Motor neuron (in vitro differentiated cells): ENCODE results near the gene JPH3. TPM values are rescaled to one million over a fixed set of nuclear protein-coding genes. Genes with fewer than 3 reads are reported as not detected.

Source experiments
- ATAC-seq, 8 experiments: fragments of 200-7000 bp; cut with Tn5 transposase; replicated peaks in 6 of 8; 2 replicates each; pipeline ENCODE4 v1.8.0; 2021; ENCODE audit warnings: mild to moderate bottlenecking in 8 of 8, moderate library complexity in 8 of 8
- H3K27ac ChIP-seq, 2 donors: fragments of 250-450 bp; sonication (Bioruptor Pico); 2 replicates each; pipeline ENCODE4 v1.9.0; 2021; ENCODE audit warnings: antibody characterized with exemption in 2 of 2, mild to moderate bottlenecking in 2 of 2, moderate library complexity in 1 of 2
- H3K4me1 ChIP-seq, 2 donors: fragments of 250-450 bp; sonication (Bioruptor Pico); replicated peaks in 1 of 2; 2 replicates each; pipeline ENCODE4 v1.6.1; 2021; ENCODE audit warnings: antibody characterized with exemption in 2 of 2, mild to moderate bottlenecking in 2 of 2, moderate library complexity in 1 of 2
- H3K4me3 ChIP-seq, 5 donors: fragments of 250-450 bp; sonication (Bioruptor Pico); 2 replicates each; pipeline ENCODE4 v1.9.0; 2021; ENCODE audit warnings: antibody characterized with exemption in 5 of 5, mild to moderate bottlenecking in 5 of 5, moderate library complexity in 4 of 5
- WGBS, 10 experiments: fragments of 450-650 bp; shearing (Covaris generic); methylation state at CpG; one replicate each; pipeline ENCODE4 v1.0.0; 2022; 5-methylcytosine and 5-hydroxymethylcytosine counted together
- in situ Hi-C, 9 experiments: fragments of 400-800 bp; cut with MboI; loops; one replicate each; pipeline ENCODE4 v1.15.0; 2021; ENCODE audit warnings: low sequenced_read_pairs in 9 of 9, low pct_unique_long_range_greater_than_20kb in 2 of 9; ENCODE audit not compliant: unreplicated experiment in 9 of 9
- total RNA-seq, 8 experiments: library from RNA; unstranded; fragments of 300-600 nt; gene quantifications; 2 replicates each; pipeline versions ENCODE4 v1.2.3 to v1.2.4, GENCODE V29; 2022

The JPH3 gene
- total RNA-seq, 8 experiments from 2014 or later: 0.51 to 23.5 (median 12.8) TPM

DNA sequence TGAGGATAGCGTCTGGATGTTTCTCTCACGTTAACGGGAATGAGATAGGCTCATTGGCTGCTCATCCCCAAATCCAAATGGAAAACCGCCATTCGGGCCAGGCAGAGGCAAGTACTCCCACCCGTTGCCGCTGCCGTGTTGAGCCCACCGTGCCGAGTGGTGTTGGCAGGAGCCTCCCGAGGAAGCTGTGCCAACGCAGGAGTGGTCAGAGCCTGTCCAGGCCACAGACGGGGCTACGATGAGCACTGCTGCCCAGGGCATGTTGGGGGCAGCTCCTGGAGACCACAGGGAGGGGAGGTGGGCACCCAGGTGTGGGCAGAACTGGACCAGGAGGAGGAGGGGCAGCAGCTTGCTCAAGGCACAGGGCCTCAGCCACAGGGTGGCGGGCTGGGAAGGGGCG is 91.5 kb downstream of the JPH3 start:
- in situ Hi-C loops: no loop called here
- no peak for ATAC-seq
- Histone ChIP-seq H3K4me3 (no peak overlapping the region), H3K4me1 (no peaks in the 10 kb centered on the region), H3K27ac (no peak overlapping the region)
- 79 to 100% (median 100%) methylated on average over 1 to 9 of the region's 16 CpGs; no CpG with 5 or more reads in 5 of the 10 experiments for WGBS, 10 experiments

DNA sequence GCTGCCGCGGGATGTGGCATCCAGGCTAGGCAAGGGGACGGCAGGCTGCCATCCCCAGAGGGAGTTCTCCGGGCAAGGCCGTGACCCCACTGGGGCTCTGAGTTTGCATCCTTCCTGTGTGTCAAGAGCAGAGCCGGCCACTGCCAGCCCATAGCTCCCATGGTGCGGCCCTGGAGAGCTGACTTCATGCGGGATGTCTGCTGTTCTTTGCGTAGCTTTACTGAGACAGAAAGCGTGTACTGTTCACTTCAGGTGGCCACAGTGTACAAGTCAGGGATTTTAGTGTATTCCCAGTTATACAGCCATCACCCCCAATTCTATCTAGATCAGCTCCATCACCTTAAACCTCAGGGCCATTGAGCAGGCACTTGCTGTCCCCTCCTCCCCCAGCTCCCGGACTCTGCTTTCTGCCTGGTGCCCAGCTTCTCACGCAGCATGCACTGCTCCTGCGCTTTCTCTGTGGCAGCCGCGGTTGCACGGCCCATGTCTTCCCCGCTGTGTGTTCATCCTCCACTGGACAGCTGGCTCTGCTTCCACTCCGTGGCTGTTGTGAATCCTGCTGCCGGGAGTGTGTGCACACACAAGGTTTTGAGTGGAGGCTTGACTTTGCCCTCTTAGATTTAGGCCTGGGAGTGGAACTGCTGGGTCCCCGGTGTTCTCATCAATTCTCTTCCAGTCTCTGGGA is 92.3 kb downstream of the JPH3 start:
- in situ Hi-C loops: no loop called here
- ATAC-seq: no peak
- H3K27ac ChIP-seq: no peak overlapping the region
- no peak overlapping the region for H3K4me3 ChIP-seq
- WGBS, 10 experiments: 87 to 100% (median 90%) methylated on average over 1 to 10 of the region's 20 CpGs; no CpG with 5 or more reads in 3 of the 10 experiments
- H3K4me1 ChIP-seq: no peaks in the 10 kb centered on the region

DNA sequence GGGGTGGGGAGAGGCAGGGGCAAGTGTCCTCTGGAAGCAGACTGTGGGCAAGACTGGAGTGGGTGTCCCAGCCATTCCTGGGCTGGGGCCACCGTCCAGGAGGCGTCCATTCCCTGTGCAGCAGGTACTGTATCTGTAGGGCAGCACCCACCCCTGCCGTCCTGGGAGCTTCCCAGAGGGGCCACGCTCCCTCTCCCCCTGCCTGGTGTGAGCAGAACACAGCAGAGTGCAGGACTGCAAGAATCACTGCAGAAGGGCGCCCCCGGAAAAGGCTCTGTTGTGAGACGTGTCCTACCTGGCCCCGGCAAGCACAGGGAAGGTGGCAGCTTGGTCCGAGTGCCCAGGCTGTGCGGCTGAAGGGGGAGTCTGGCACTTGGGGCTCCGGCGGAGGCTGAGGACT is 93.2 kb downstream of the JPH3 start:
- no peak overlapping the region for H3K27ac ChIP-seq
- in situ Hi-C loops: no loop called here
- no peak overlapping the region for H3K4me3 ChIP-seq
- 90 to 100% (median 100%) methylated on average over 1 to 8 of the region's 12 CpGs; no CpG with 5 or more reads in 6 of the 10 experiments for WGBS, 10 experiments
- ATAC-seq: no peak
- H3K4me1 ChIP-seq: no peaks in the 10 kb centered on the region

DNA sequence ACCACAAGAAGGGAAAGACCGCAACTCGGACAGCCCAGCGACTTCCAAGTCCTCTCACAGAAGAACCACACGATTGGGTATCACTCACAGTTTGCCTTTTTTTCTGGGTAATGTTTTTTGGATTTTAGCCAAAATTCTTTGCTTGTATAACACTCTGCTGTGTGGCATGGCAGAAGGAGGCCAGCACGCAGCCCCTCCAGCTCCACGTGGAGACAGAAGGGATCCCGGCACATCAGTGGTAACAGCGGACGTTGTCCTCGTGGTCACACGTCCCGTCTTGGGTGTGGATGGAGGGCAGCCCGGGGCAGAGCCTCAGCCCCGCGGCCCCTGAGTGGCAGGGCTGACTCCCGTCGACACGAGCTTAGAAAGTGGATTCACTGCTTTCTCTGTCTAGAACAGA is 94.4 kb downstream of the JPH3 start:
- in situ Hi-C loops: no loop called here
- 76 to 100% (median 92%) methylated on average over 1 to 15 of the region's 18 CpGs; no CpG with 5 or more reads in 2 of the 10 experiments for WGBS, 10 experiments
- no peak overlapping the region for H3K27ac ChIP-seq
- no peak overlapping the region for H3K4me3 ChIP-seq
- no peaks in the 10 kb centered on the region for H3K4me1 ChIP-seq
- ATAC-seq: no peak

DNA sequence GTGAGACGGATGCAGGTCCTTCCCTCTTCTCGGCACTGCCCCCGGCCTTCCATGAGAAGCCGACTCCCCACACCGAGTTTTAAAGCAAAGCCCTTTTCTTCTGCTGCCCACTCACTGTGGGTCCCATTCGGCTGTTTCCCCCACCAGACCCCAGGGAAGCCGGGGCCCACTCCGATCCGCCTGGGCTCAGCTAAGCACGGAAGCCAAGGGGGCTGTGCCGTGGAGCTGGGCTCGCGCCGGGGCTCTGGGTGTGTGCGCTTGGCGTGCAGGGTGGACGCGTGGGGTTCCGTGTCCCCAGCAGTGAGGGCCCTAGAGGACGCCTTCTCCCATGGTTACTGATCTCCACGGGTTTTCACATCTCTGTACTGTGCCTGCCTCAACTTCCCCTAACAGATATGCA is 94.9 kb downstream of the JPH3 start:
- in situ Hi-C loops: no loop called here

DNA sequence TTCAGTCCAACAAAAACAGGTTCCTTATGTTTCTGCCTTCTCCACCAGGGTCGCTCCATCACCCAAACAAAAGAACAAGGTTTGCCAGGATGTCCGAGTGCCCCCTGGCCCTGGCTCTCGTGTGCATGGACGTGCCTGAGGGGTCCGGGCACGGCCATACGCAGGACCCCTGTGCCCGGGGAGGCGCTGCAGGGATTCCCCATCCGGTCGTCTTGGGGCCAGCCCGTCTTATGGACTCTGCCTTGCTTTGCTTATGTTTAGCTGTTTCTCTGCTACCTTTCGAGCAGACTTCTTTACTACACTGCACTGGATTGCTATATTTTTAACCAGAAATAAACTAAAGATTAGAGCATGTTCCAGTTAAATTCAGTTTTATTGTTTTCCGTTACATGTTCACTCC is 95.5 kb downstream of the JPH3 start:
- in situ Hi-C loops: no loop called here
- no peak overlapping the region for H3K27ac ChIP-seq
- WGBS, 10 experiments: 70 to 100% (median 93%) methylated on average over 1 to 6 of the region's 14 CpGs; no CpG with 5 or more reads in 2 of the 10 experiments
- ATAC-seq: no peak
- H3K4me1 ChIP-seq: peaks cover 0 to 5% of the 10 kb centered on the region in 2 donors
- H3K4me3 ChIP-seq: no peak overlapping the region

More for the DNA sequence above, 94.9 kb downstream of the JPH3 start:
- Histone ChIP-seq H3K27ac (no peak overlapping the region), H3K4me3 (no peak overlapping the region), H3K4me1 (peaks cover 0 to 1% of the 10 kb centered on the region in 2 donors)
- ATAC-seq: no peak
- 84 to 100% (median 95%) methylated on average over 1 to 8 of the region's 21 CpGs; no CpG with 5 or more reads in 5 of the 10 experiments for WGBS, 10 experiments

DNA sequence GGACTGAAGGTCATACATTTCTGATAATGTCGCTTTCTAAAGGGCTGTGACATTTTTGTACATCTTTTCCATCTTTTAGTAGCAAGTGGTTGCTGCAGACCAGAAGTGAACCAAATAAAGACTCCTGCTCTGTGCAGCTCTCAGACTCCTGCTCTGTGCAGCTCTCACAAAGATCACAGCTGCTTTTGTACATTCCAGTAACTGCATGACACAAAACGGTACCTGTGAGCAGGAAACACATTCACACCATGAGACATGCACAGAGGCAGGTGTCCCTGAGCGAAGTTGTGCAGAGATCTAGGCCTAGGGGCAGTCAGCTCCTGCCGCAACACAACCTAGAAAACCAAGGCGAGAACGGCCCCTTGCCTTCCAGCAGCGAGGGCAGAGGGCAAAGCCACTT is 95.9 kb downstream of the JPH3 start:
- in situ Hi-C loops: no loop called here
- Histone ChIP-seq H3K27ac (no peak overlapping the region), H3K4me3 (no peak overlapping the region), H3K4me1 (peaks cover 0 to 5% of the 10 kb centered on the region in 2 donors)
- no peak for ATAC-seq
- WGBS, 10 experiments: 80 to 100% (median 100%) methylated on average over 1 to 2 of the region's 7 CpGs; no CpG with 5 or more reads in 3 of the 10 experiments

DNA sequence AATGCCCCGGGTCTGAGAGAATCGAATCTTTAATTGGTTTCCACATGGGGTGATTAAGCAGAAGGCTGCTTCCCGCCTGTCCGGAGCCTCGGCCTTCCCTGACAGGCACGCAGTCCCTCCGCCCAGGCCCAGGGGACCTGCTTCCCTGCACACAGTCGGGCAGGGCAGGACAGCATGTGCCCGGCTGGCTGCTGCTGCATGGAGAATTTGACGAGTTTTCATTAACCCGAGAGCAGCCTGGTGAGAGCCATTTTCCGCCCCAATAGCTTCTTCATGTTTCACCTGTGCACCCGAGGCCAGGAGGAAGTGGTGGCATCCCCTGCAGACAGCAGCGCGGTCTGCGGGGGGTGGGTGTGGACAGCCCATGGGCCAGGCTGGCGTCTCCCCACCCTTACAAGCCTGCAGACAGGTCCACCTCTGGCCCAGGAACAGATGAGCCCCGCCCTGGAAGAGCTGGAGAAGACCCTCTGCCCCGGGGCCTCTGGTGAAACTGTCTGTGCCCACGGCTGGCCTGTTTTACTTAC is 96.4 kb downstream of the JPH3 start:
- H3K4me3 ChIP-seq: no peak overlapping the region
- peak in 2 of 8 experiments; percentile 34 to 37 for ATAC-seq
- 70 to 100% (median 92%) methylated on average over 2 to 12 of the region's 20 CpGs; no CpG with 5 or more reads in 4 of the 10 experiments for WGBS, 10 experiments
- in situ Hi-C loops: no loop called here
- peaks cover 0 to 5% of the 10 kb centered on the region in 2 donors for H3K4me1 ChIP-seq
- H3K27ac ChIP-seq: no peak overlapping the region

DNA sequence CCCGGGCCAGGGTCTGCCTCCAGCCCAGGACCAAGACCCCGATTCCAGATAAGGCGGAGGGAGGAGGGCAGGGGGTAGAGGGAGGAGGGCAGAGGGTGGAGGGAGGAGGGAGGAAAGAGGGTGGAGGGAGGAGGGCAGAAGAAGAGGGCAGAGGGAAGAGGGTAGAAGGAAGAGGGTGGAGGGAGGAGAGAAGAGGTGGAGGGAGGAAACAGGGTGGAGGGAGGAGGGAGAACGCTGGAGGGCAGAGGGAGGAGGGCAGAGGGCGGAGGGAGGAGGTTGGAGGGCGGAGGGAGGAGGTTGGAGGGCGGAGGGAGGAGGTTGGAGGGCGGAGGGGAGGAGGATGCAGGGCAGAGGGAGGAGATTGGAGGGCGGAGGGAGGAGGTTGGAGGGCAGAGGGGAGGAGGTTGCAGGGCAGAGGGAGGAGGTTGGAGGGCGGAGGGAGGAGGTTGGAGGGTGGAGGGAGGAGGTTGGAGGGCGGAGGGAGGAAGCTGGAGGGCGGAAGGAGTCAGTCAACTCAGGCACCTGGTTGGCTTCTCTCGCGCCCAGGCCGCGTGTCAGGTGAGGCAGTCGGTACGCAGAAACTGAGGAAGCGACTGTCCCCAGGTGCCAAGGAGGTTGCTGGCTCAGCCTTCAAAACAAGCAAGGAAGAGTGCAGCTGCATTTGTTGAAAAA is 98.2 kb downstream of the JPH3 start:
- WGBS, 10 experiments: 60% methylated on average over 1 of the region's 19 CpGs; no CpG with 5 or more reads in 9 of the 10 experiments
- ATAC-seq: peak in 1 of 8 experiments; percentile 13
- no peak overlapping the region for H3K4me3 ChIP-seq
- peaks cover 6 to 14% of the 10 kb centered on the region in 2 donors for H3K4me1 ChIP-seq
- H3K27ac ChIP-seq: no peak overlapping the region
- in situ Hi-C loops: no loop called here

DNA sequence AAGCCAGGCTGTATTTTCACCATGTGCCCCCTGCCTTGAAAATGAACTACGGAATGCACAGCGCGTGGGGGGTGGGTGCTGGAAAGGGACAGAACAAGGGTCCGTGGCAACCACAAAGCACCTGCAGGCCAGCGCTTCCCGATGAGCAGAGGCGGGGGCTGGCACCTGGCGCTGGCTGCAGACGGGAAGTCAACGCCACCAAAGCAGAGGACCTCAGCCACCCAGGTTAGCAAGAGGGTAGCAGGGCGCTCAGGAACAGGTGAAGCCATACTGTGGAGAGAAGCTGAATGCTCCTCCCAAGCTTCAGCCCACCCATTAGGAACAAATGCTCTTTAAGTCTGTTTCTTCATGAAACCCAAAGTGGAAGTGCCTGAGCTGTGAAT is 98.8 kb downstream of the JPH3 start:
- ATAC-seq: no peak
- Histone ChIP-seq H3K4me3 (no peak overlapping the region), H3K27ac (no peak overlapping the region), H3K4me1 (peaks cover 10 to 18% of the 10 kb centered on the region in 2 donors)
- 100% methylated on average over 1 to 4 of the region's 11 CpGs; no CpG with 5 or more reads in 6 of the 10 experiments for WGBS, 10 experiments
- in situ Hi-C loops: no loop called here

DNA sequence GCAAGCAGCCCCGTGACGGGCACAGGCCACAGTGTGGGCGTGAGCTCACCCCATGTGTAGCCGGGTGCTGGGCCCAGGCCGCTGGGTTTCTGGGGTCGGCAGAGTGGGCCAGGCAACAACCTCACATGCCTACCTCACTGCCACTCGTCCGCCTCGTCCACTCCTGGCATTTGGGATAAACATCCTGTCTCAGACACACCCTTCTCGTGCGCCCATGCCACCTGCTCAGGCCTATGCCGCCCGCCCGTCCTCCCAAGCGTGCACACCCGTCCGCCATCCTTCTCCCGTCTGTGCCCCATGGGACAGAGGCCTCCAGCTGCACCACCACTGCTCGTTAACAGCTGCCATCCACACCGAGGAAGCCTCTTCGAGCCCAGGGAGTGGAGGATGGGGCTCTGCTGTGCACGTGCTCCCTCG is 99.2 kb downstream of the JPH3 start:
- no peak for ATAC-seq
- Histone ChIP-seq H3K4me1 (peaks cover 15 to 22% of the 10 kb centered on the region in 2 donors), H3K4me3 (no peak overlapping the region), H3K27ac (no peak overlapping the region)
- in situ Hi-C loops: no loop called here
- WGBS, 10 experiments: 97 to 100% (median 100%) methylated on average over 1 to 6 of the region's 23 CpGs; no CpG with 5 or more reads in 6 of the 10 experiments

DNA sequence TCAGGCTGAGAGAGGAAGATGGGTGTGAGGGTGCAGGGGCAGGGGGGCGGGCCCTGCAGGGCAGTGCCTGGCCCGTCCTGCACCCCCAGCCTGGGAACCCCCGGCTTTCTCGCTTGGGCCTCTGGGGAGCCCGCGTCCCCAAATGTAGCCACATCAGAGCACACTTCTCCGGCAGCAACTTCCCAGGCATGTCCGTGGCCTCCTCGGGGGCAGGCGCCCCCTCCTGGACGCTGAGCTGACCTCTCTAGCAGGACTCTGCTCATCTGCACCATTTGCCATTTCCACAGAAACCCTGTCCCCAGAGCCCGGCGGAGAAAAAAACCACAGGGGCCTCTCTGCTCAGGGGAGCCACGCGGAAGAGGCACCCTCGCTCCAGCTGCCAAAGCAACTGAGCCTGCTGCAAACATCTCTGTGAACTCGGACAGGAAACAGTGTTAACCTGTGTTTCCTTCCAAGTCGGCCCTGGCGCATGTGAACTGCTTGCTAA is 100.1 kb downstream of the JPH3 start:
- Histone ChIP-seq H3K27ac (no peak overlapping the region), H3K4me3 (no peak overlapping the region), H3K4me1 (peaks cover 21 to 27% of the 10 kb centered on the region in 2 donors)
- 30 to 100% (median 81%) methylated on average over 1 to 6 of the region's 19 CpGs; no CpG with 5 or more reads in 2 of the 10 experiments for WGBS, 10 experiments
- ATAC-seq: peak in 7 of 8 experiments; percentile 20 to 71 (median 31)
- in situ Hi-C loops: no loop called here

DNA sequence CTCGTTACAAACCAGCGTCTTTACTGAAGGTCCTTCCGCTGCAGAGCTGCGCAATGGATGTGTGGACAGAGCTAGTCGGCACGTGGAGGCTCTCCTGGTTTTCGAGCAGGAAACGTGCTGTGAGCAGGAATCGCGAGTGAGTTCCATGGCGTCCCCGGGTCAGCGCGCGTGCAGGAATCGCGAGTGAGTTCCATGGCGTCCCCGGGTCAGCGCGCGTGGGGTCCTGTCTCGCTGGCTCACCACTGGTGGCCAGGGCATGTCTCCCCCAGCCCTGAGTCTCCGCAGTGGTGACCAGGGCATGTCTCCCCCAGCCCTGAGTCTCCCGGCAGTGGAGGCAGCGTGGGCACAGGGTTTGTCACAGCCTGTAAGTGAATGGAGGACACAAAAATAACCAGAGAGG is 100.8 kb downstream of the JPH3 start:
- in situ Hi-C loops: no loop called here

More for the DNA sequence above, 100.8 kb downstream of the JPH3 start:
- whole genome bisulfite sequencing, 10 experiments: 86 to 100% (median 92%) methylated on average over 1 to 15 of the region's 26 CpGs; no CpG with 5 or more reads in 5 of the 10 experiments
- Histone ChIP-seq H3K27ac (no peak overlapping the region), H3K4me3 (no peak overlapping the region), H3K4me1 (peaks cover 21 to 27% of the 10 kb centered on the region in 2 donors)
- ATAC-seq: no peak
